ENCODE data around the gene IAPP.

DNA sequence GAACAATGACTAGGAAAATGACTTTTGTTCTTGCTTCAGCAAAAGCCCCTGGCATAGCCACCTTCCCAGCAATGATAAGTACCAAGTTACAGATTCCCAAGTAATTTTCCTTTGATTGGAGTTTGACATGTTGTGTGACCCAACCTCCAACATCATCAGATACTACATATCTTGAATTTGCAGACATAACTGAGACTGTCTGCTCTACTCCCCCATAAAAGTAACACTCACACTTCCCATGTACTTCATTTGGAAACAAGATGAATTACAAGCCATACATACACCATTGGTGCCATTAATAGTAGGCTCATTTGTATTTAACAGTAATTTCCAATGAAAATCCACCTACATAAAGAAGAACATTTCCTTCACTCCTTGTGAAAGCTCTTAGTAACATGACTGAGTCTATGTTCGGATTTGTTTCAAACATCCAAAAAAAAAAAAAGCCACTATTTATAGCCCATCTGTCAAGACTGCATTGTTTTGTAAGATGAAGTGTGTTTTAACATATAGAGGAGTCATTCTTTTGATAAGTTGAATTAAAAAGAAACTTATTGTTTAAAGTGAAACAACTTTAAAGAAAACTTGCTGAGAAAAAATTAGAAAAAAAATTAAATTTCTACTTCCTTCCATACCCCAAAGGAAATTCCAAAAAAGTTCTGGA, 26.0 kb upstream of the IAPP start:
- TF ChIP-seq, protein P1, sequence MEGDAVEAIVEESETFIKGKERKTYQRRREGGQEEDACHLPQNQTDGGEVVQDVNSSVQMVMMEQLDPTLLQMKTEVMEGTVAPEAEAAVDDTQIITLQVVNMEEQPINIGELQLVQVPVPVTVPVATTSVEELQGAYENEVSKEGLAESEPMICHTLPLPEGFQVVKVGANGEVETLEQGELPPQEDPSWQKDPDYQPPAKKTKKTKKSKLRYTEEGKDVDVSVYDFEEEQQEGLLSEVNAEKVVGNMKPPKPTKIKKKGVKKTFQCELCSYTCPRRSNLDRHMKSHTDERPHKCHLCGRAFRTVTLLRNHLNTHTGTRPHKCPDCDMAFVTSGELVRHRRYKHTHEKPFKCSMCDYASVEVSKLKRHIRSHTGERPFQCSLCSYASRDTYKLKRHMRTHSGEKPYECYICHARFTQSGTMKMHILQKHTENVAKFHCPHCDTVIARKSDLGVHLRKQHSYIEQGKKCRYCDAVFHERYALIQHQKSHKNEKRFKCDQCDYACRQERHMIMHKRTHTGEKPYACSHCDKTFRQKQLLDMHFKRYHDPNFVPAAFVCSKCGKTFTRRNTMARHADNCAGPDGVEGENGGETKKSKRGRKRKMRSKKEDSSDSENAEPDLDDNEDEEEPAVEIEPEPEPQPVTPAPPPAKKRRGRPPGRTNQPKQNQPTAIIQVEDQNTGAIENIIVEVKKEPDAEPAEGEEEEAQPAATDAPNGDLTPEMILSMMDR (IDR thresholded peaks at IDR 0.05) = no peak
- TF ChIP-seq POLR2A (IDR thresholded peaks at IDR 0.05) = no peak
